ENCODE data around the gene CD19. TPM values are rescaled to one million over a fixed set of nuclear protein-coding genes. Genes with fewer than 3 reads are reported as not detected.

Gene CD19
- total and polyA plus RNA-seq, 2 donors (not counting 1 experiment from before 2014, with no cell fraction given), result under 0.01 to 0.05 TPM

GRCh38 chr16:28946681-28947080 is 14.9 kb downstream of the CD19 start:
- H3K4me1 ChIP-seq (ENCODE audit: control insufficient read depth, extremely low read depth, insufficient read depth, low read length), result peaks cover 5% of the 10 kb centered on the region
- no peak overlapping the region for H3K9ac ChIP-seq (ENCODE audit: insufficient read depth, low read length)
- no peak for TF ChIP-seq CTCF (conservative IDR thresholded peaks at IDR 0.05 in 1 of 2, IDR thresholded peaks at IDR 0.05 in 1 of 2; ENCODE audit: low read depth in 1 of 2, low read length in 2 of 2)
- TF ChIP-seq EZH2 (IDR thresholded peaks at IDR 0.05; ENCODE audit: low read length, missing control alignments), result no peak

GRCh38 chr16:28950648-28951409 is 19.1 kb downstream of the CD19 start, which contains the start of gene NFATC2IP:
Gene NFATC2IP (plus strand): TSS chr16:28950937. CDS start chr16:28951012, 75 bp downstream.
- Histone ChIP-seq H3K79me2 (ENCODE audit: control insufficient read depth, insufficient read depth, low read length) (peaks cover 11% of the 10 kb centered on the region), H3K27me3 (ENCODE audit: control insufficient read depth, insufficient read depth, low read length) (no peaks in the 10 kb centered on the region), H3K27ac (ENCODE audit: insufficient read depth, low read length) (peak within 1 kb of the TSS; percentile 65), H3K9me3 (ENCODE audit: control insufficient read depth, insufficient read depth, low read depth, low read length) (no peaks in the 10 kb centered on the region), H3K4me2 (ENCODE audit: extremely low read depth, insufficient read depth, low read length) (peak within 1 kb of the TSS; percentile 94), H2AFZ (ENCODE audit: low read length) (peak within 1 kb of the TSS; percentile 65), H3K9ac (ENCODE audit: insufficient read depth, low read length) (peak within 1 kb of the TSS; percentile 69), H3K4me3 (replicated peaks in 1 of 4; ENCODE audit: control extremely low read depth in 1 of 4, insufficient read depth in 1 of 4, low read depth in 3 of 4, low read length in 4 of 4) (peak within 1 kb of the TSS; percentile 75 to 89 (median 84)), H4K20me1 (ENCODE audit: control insufficient read depth, extremely low read depth, insufficient read depth, low read length) (peaks cover 2% of the 10 kb centered on the region), H3K4me1 (ENCODE audit: control insufficient read depth, extremely low read depth, insufficient read depth, low read length) (peaks cover under 1% of the 10 kb centered on the region), H3K36me3 (ENCODE audit: control insufficient read depth, insufficient read depth, low read length) (peaks cover 3% of the 10 kb centered on the region)
- TF ChIP-seq CTCF (conservative IDR thresholded peaks at IDR 0.05 in 1 of 2, IDR thresholded peaks at IDR 0.05 in 1 of 2; ENCODE audit: low read depth in 1 of 2, low read length in 2 of 2) (no peak), EZH2 (IDR thresholded peaks at IDR 0.05; ENCODE audit: low read length, missing control alignments) (no peak)
- peak; percentile 100 for DNase-seq (ENCODE audit: low read depth in 2 of 2)

More at GRCh38 chr16:28946681-28947080, 14.9 kb downstream of the CD19 start:
- no peak overlapping the region for H3K4me3 ChIP-seq (replicated peaks in 1 of 4; ENCODE audit: control extremely low read depth in 1 of 4, insufficient read depth in 1 of 4, low read depth in 3 of 4, low read length in 4 of 4)
- H3K27ac ChIP-seq (ENCODE audit: insufficient read depth, low read length), result no peak overlapping the region
- H3K79me2 ChIP-seq (ENCODE audit: control insufficient read depth, insufficient read depth, low read length), result peaks cover 5% of the 10 kb centered on the region
- H3K36me3 ChIP-seq (ENCODE audit: control insufficient read depth, insufficient read depth, low read length), result no peaks in the 10 kb centered on the region
- H3K4me2 ChIP-seq (ENCODE audit: extremely low read depth, insufficient read depth, low read length), result no peak overlapping the region
- no peak for DNase-seq (ENCODE audit: low read depth in 2 of 2)
- no peak overlapping the region for H2AFZ ChIP-seq (ENCODE audit: low read length)
- H3K27me3 ChIP-seq (ENCODE audit: control insufficient read depth, insufficient read depth, low read length), result no peaks in the 10 kb centered on the region
- H3K9me3 ChIP-seq (ENCODE audit: control insufficient read depth, insufficient read depth, low read depth, low read length), result no peaks in the 10 kb centered on the region
- H4K20me1 ChIP-seq (ENCODE audit: control insufficient read depth, extremely low read depth, insufficient read depth, low read length), result no peaks in the 10 kb centered on the region

- H3K9me3 ChIP-seq (ENCODE audit: control insufficient read depth, insufficient read depth, low read depth, low read length), result no peaks in the 10 kb centered on the region
- H3K4me3 ChIP-seq (replicated peaks in 1 of 4; ENCODE audit: control extremely low read depth in 1 of 4, insufficient read depth in 1 of 4, low read depth in 3 of 4, low read length in 4 of 4), result peak overlapping the region; percentile 75 to 89 (median 84)
- peaks cover 2% of the 10 kb centered on the region for H4K20me1 ChIP-seq (ENCODE audit: control insufficient read depth, extremely low read depth, insufficient read depth, low read length)
- peaks cover 11% of the 10 kb centered on the region for H3K79me2 ChIP-seq (ENCODE audit: control insufficient read depth, insufficient read depth, low read length)
- peaks cover 7% of the 10 kb centered on the region for H3K36me3 ChIP-seq (ENCODE audit: control insufficient read depth, insufficient read depth, low read length)
- H3K27ac ChIP-seq (ENCODE audit: insufficient read depth, low read length), result peak overlapping the region; percentile 65
- H3K4me2 ChIP-seq (ENCODE audit: extremely low read depth, insufficient read depth, low read length), result peak overlapping the region; percentile 94
- peak overlapping the region; percentile 57 for H2AFZ ChIP-seq (ENCODE audit: low read length)
- TF ChIP-seq EZH2 (IDR thresholded peaks at IDR 0.05; ENCODE audit: low read length, missing control alignments) (no peak), CTCF (conservative IDR thresholded peaks at IDR 0.05 in 1 of 2, IDR thresholded peaks at IDR 0.05 in 1 of 2; ENCODE audit: low read depth in 1 of 2, low read length in 2 of 2) (no peak)
- no peaks in the 10 kb centered on the region for H3K27me3 ChIP-seq (ENCODE audit: control insufficient read depth, insufficient read depth, low read length)
- H3K9ac ChIP-seq (ENCODE audit: insufficient read depth, low read length), result peak overlapping the region; percentile 69
- no peak for DNase-seq (ENCODE audit: low read depth in 2 of 2)
- no peaks in the 10 kb centered on the region for H3K4me1 ChIP-seq (ENCODE audit: control insufficient read depth, extremely low read depth, insufficient read depth, low read length)
Observed at GRCh38 chr16:28951410-28951943, 19.7 kb downstream of the CD19 start.
